Measurements from ENCODE around the gene COL13A1.

The COL13A1 gene

DNA sequence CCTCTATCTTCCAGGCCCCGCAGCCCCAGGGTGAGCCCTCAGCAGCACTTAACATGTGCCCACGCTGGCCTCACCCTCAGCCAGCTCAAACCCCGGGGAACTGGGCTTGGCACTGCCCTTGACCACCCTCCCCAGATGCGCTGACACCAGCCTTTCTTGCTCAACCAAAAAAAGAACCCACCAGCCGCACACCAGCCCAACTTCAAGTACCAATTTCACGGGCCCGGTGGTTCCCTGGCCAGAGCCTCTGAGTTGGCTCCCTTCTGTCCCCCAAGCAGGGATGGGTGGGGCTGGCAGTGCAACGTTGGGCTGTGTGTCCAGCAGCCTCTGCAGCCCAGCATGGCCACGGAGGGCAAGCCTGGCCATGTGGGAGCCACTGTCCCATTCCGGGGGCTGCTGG lies 96.3 kb downstream of the COL13A1 start:
- DNase-seq (ENCODE audit: low read depth): no peak
- TF ChIP-seq, protein P1, sequence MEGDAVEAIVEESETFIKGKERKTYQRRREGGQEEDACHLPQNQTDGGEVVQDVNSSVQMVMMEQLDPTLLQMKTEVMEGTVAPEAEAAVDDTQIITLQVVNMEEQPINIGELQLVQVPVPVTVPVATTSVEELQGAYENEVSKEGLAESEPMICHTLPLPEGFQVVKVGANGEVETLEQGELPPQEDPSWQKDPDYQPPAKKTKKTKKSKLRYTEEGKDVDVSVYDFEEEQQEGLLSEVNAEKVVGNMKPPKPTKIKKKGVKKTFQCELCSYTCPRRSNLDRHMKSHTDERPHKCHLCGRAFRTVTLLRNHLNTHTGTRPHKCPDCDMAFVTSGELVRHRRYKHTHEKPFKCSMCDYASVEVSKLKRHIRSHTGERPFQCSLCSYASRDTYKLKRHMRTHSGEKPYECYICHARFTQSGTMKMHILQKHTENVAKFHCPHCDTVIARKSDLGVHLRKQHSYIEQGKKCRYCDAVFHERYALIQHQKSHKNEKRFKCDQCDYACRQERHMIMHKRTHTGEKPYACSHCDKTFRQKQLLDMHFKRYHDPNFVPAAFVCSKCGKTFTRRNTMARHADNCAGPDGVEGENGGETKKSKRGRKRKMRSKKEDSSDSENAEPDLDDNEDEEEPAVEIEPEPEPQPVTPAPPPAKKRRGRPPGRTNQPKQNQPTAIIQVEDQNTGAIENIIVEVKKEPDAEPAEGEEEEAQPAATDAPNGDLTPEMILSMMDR (IDR thresholded peaks at IDR 0.05; ENCODE audit: insufficient read depth, low read depth, low read length, missing control alignments): no peak
- no peak overlapping the region for H3K4me3 ChIP-seq (ENCODE audit: low read depth, low read length)

DNA sequence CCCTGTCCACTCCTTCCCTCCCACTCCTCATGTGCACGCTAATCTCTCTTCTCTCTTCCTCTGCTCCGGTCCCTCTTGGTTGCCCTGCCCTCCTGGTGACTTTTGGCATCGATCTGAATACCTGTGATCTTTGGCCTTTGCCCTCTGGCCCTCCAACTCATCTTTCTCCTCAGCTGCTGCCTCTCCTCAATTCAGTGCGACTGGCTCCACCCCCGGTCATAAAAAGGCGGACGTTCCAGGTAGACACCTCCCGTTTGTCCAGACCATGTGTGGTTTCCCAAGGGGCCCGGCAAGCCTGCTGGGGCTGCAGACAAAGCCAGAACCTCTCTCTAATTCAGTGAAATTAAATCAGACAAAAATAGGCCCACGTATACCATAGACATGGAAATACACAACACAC lies 96.8 kb downstream of the COL13A1 start:
- H3K4me3 ChIP-seq (ENCODE audit: low read depth, low read length): no peak overlapping the region
- DNase-seq (ENCODE audit: low read depth): no peak
- TF ChIP-seq, protein P1 (IDR thresholded peaks at IDR 0.05; ENCODE audit: insufficient read depth, low read depth, low read length, missing control alignments): no peak

DNA sequence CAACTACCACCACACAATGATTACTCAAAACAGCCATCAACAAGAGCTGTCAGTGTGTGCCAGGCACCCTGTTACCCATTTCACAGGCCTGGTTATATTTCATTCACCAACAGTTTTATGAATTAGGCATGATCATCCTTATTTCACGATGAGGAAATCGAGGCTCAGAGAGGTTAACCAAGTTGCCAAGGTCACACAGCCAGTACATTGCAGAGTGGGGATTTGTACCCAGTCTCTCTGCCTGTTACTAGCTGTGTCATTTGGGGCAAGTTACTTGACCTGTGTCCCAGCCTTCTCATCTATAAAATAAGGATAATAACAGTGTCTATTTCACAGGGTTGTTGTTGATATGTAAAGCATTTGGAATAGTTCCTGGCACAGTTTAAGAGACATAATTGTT lies 97.2 kb downstream of the COL13A1 start:
- no peak for DNase-seq (ENCODE audit: low read depth)
- H3K4me3 ChIP-seq (ENCODE audit: low read depth, low read length): no peak overlapping the region
- TF ChIP-seq, protein P1 (IDR thresholded peaks at IDR 0.05; ENCODE audit: insufficient read depth, low read depth, low read length, missing control alignments): no peak

DNA sequence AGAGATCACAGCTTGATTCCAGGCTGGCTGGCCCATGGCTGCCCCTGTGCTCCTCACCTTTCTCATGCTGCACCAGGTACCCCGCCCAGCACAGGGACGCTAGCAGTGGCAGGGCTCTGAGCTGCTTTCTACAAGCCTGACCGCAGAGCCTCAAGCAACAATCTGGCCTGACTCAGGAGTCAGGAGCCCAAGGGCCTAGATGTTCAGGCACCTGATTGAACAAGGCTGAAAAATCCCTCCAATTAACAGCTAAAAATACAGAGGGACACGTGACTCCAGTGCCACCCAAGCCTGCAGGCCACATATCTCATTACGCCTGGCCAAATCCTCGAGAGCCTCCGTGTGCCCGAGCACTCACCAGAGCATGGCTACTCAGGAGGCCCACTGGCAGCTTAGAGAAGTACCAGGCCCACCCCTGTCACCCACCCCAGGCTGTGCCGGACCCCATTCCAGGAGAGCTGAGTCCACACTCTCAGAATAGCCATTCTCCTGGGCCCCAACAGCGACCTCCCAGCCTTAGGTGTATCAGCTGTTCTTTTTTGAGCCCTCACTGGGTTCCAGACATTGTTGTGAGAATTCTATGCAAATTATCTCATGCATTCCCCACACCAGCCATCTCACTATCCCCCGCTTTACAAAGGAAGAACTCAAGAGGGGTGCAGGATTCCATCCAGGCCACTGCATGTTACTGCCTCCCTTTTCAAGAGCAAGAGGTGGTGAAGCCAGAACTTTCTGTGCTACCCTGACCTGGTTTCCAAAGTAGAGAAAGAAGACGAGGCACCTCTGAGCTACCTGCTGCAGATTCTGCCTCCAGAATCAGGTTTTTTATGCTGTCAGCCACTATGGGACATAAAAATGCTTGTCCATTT lies 98.3 kb downstream of the COL13A1 start:
- no peak overlapping the region for H3K4me3 ChIP-seq (ENCODE audit: low read depth, low read length)
- no peak for DNase-seq (ENCODE audit: low read depth)
- TF ChIP-seq, protein P1 (IDR thresholded peaks at IDR 0.05; ENCODE audit: insufficient read depth, low read depth, low read length, missing control alignments): no peak

DNA sequence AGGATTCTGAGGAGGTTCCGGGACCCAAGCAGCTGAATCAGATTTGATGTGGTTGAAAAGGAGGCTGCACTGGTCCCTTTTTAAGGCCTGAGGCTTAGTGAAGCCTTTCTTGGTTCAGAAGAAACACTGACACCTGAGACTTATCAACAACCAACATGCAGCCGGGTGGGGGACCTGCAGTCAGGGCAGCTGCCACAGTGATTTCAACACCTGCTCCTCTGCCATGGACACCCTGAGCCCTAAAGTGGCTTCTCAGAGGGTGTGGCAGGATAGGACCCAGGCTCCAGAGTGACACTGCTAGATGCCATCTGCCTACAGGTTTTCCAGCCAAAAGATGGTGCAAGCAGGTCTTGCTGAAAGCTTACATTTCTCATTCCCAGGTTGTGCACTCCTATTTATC lies 99.3 kb downstream of the COL13A1 start:
- TF ChIP-seq, protein P1 (IDR thresholded peaks at IDR 0.05; ENCODE audit: insufficient read depth, low read depth, low read length, missing control alignments): no peak
- no peak for DNase-seq (ENCODE audit: low read depth)
- no peak overlapping the region for H3K4me3 ChIP-seq (ENCODE audit: low read depth, low read length)

DNA sequence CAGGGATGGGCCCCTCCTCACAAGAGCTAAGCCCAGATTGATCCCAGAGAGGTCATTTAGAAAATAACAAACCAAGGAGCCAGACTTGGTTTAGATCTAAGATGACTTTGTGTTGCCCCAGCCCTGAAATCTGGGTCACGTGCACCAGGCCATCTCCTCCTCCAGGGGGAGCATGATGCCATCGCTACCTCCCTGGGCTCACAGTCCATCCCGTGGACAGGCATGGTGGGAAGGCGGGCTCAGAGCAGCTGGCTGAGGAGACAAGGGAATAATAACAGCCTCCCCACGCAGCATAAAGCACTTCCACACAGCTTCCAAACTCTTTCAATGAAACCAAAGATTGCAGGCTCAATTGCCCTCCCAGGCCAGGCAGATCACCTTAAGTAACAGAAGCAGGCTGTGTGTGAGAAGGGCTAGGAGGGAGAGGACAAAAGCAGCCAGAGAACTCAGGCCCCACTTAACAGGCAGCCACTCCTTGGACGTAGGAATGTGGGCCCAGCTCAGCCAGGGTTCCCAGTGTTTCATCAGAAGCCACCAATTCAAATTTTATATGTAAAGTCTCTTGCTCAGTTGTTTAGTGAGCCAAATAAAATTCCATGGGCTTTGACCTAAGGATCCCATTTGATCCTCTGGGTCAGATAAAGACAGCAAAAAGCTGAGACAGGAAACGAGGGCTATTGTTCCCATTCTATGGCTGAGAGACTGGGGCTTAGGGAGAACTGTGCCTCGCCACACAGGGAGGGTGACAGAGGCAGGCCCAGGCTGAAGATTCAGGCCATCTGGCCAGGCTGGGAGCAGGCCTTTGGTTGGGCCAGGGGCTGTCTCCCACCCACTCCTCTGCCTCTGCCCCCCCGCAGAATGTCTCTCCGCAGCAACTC lies 100.2 kb downstream of the COL13A1 start:
- TF ChIP-seq, protein P1 (IDR thresholded peaks at IDR 0.05; ENCODE audit: insufficient read depth, low read depth, low read length, missing control alignments): peak; percentile 48
- DNase-seq (ENCODE audit: low read depth): peak; percentile 30
- no peak overlapping the region for H3K4me3 ChIP-seq (ENCODE audit: low read depth, low read length)

Measured in GM12865 (cell line).